GM21526 (cell line): ENCODE measurements around the gene TSGA10.
"Not testable (repeated sequence)": the region's sequence is repeated elsewhere in the genome, so short reads cannot be mapped to it uniquely, and the experiment has no call there.

Experiments used
- ATAC-seq: cut with Tn5 transposase; IDR thresholded peaks from one replicate; pipeline ENCODE4 v1.9.1; 2021; ENCODE audit warnings: moderate library complexity; ENCODE audit not compliant: unreplicated experiment, low FRiP score

The TSGA10 gene

GRCh38 chr2:99154643-99155536, at the start of gene TSGA10, which contains the start of gene LIPT1:
Gene TSGA10 (minus strand): TSS chr2:99154942. CDS start chr2:99109439, 45,503 bp downstream.
Gene LIPT1 (plus strand): TSS chr2:99154967. CDS start chr2:99161958, 6,991 bp downstream.
- ATAC-seq: peak; percentile 91

GRCh38 chr2:99201959-99202678, 47.4 kb upstream of the TSGA10 start:
- no peak for ATAC-seq

GRCh38 chr2:99200076-99200800, 45.5 kb upstream of the TSGA10 start:
- no peak for ATAC-seq

- ATAC-seq: no peak
These were observed 43.5 kb upstream of the TSGA10 start for GRCh38 chr2:99198103-99198841.

GRCh38 chr2:99192364-99192763, 37.6 kb upstream of the TSGA10 start:
- ATAC-seq: not testable (repeated sequence)

- ATAC-seq: no peak
These were observed 35.8 kb upstream of the TSGA10 start for GRCh38 chr2:99190548-99190947.

- ATAC-seq: no peak
These were observed 33.6 kb upstream of the TSGA10 start for GRCh38 chr2:99188357-99188756.

- ATAC-seq: no peak
These were observed 32.3 kb upstream of the TSGA10 start for GRCh38 chr2:99187011-99187410.

- no peak for ATAC-seq
These were observed 30.1 kb upstream of the TSGA10 start for GRCh38 chr2:99184811-99185210.

- no peak for ATAC-seq
These were observed 28.3 kb upstream of the TSGA10 start for GRCh38 chr2:99183025-99183424.

- no peak for ATAC-seq
These were observed 26.9 kb upstream of the TSGA10 start for GRCh38 chr2:99181624-99182000.

- peak; percentile 88 for ATAC-seq
These were observed 26.2 kb upstream of the TSGA10 start, which contains the start of the genes MITD1 and MRPL30 for GRCh38 chr2:99180755-99181623. Gene MITD1 (minus strand): TSS chr2:99181058. CDS start chr2:99180981, 77 bp downstream. Gene MRPL30 (plus strand): TSS chr2:99181184. CDS start chr2:99186204, 5,020 bp downstream.

- ATAC-seq: no peak
These were observed 16.8 kb upstream of the TSGA10 start for GRCh38 chr2:99171377-99172140.

GRCh38 chr2:99169534-99169933, 14.8 kb upstream of the TSGA10 start:
- ATAC-seq: no peak

GRCh38 chr2:99166218-99166617, 11.5 kb upstream of the TSGA10 start:
- ATAC-seq: no peak

- ATAC-seq: no peak
These were observed 4.9 kb upstream of the TSGA10 start for GRCh38 chr2:99159594-99159993.

GRCh38 chr2:99158599-99158998, 3.9 kb upstream of the TSGA10 start:
- no peak for ATAC-seq

GRCh38 chr2:99156891-99157290, 2.1 kb upstream of the TSGA10 start:
- ATAC-seq: no peak
